ENCODE measurements around the gene AK4.

Gene AK4

GRCh38 chr1:65267683-65268082, 119.7 kb downstream of the AK4 start:
- TF ChIP-seq ZFX (IDR thresholded peaks at IDR 0.05; ENCODE audit: borderline replicate concordance), result no peak
- H3K27ac ChIP-seq, result no peak overlapping the region

DNA sequence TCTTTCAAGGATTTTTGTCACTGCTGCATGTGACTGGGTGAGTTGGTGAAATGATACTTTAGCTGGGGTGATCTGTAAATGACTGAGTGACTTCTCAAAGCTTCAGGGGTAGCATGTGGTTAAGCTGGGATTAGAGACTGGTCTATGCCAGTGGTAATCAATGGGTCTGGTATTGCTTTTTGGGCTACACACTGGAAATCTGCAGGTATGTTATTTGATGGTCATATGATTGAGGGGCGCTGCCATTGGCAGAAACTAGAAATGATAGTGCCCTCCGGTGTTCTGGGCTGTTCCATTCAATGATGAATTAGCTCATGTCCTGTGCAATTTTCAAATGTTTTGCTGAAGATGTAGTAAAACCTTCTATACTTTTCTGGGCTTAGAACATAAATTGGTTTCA, 121.6 kb downstream of the AK4 start:
- TF ChIP-seq, protein P1, sequence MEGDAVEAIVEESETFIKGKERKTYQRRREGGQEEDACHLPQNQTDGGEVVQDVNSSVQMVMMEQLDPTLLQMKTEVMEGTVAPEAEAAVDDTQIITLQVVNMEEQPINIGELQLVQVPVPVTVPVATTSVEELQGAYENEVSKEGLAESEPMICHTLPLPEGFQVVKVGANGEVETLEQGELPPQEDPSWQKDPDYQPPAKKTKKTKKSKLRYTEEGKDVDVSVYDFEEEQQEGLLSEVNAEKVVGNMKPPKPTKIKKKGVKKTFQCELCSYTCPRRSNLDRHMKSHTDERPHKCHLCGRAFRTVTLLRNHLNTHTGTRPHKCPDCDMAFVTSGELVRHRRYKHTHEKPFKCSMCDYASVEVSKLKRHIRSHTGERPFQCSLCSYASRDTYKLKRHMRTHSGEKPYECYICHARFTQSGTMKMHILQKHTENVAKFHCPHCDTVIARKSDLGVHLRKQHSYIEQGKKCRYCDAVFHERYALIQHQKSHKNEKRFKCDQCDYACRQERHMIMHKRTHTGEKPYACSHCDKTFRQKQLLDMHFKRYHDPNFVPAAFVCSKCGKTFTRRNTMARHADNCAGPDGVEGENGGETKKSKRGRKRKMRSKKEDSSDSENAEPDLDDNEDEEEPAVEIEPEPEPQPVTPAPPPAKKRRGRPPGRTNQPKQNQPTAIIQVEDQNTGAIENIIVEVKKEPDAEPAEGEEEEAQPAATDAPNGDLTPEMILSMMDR (IDR thresholded peaks at IDR 0.05), result no peak
- TF ChIP-seq ZFX (IDR thresholded peaks at IDR 0.05; ENCODE audit: borderline replicate concordance), result no peak

DNA sequence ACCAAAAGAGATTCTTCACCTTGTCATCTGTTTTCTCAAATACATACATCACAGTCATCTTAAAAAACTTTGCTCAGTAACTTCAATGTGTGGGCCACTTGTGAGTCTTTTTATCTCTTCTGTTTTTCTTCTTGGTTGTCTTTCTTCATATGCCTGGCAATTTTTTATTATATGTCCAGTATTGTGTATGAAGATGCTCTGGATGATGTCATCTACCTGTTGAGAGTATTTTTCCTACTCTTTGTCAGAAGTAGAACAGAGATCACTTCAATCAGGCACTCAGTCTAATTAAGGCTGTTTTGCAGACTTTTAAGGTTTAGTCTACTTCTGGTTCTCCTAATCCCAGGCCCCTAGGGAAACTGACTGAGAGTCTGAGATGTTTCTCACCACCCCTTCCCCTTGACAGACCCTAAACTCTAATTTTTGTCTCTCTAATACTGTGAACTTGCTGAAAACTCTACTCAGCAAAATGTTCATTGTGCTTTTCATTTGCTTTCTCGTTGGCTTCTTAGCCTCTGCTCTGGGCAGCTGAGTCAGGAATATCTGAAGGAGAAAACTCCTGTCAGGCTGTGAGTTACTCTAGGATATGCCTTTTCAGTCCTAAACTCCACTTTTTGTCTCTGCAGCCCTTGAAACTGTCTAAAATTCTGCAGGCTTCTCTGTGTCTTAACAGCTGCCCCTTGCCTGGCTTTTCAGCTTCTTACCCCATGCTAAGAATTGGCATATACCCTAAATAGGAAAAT, 128.4 kb downstream of the AK4 start:
- TF ChIP-seq, protein P1 (IDR thresholded peaks at IDR 0.05), result no peak
- no peak for TF ChIP-seq ZFX (IDR thresholded peaks at IDR 0.05; ENCODE audit: borderline replicate concordance)
- H3K27ac ChIP-seq, result no peak overlapping the region

More for the DNA sequence above, 121.6 kb downstream of the AK4 start:
- H3K27ac ChIP-seq, result no peak overlapping the region

- no peak overlapping the region for H3K27ac ChIP-seq
- TF ChIP-seq ZFX (IDR thresholded peaks at IDR 0.05; ENCODE audit: borderline replicate concordance), result no peak
- TF ChIP-seq, protein P1 (IDR thresholded peaks at IDR 0.05), result no peak
These were observed 129.8 kb downstream of the AK4 start for GRCh38 chr1:65277605-65278347.

GRCh38 chr1:65278376-65279069, 130.5 kb downstream of the AK4 start:
- no peak overlapping the region for H3K27ac ChIP-seq
- no peak for TF ChIP-seq ZFX (IDR thresholded peaks at IDR 0.05; ENCODE audit: borderline replicate concordance)

GRCh38 chr1:65279070-65279779, 131.2 kb downstream of the AK4 start:
- H3K27ac ChIP-seq, result no peak overlapping the region
- TF ChIP-seq, protein P1 (IDR thresholded peaks at IDR 0.05), result no peak
- TF ChIP-seq ZFX (IDR thresholded peaks at IDR 0.05; ENCODE audit: borderline replicate concordance), result no peak

All from 22Rv1 (cell line).